ENCODE results near the gene PPARA.

GRCh38 chr22:46185283-46185682, 35.0 kb downstream of the PPARA start:
- no peak for TF ChIP-seq EP300 (conservative IDR thresholded peaks at IDR 0.05; ENCODE audit: poor library complexity, severe bottlenecking)
- TF ChIP-seq POLR2AphosphoS5 (IDR thresholded peaks at IDR 0.05), result no peak
- TF ChIP-seq CTCF (IDR thresholded peaks at IDR 0.05; ENCODE audit: poor library complexity, severe bottlenecking), result no peak
- TF ChIP-seq EZH2 (IDR thresholded peaks at IDR 0.05; ENCODE audit: borderline replicate concordance, insufficient read depth, low read length, poor library complexity, severe bottlenecking), result no peak
